ENCODE measurements around the gene PFDN4. TPM values are rescaled to one million over a fixed set of nuclear protein-coding genes. Genes with fewer than 3 reads are reported as not detected.

PFDN4 gene
- total RNA-seq, 3 donors from 2014 or later: 41.0 to 57.7 (median 52.1) TPM

- Histone ChIP-seq H3K4me1 (peaks cover 0 to 4% of the 10 kb centered on the region in 2 donors), H3K27ac (no peak overlapping the region), H3K4me3 (no peak overlapping the region), H3K9me3 (no peaks in the 10 kb centered on the region), H3K27me3 (no peaks in the 10 kb centered on the region), H3K36me3 (no peaks in the 10 kb centered on the region)
- DNase-seq (ENCODE audit: low spot score in 2 of 2): no peak
- intact Hi-C loops (cut with DNase I; ENCODE audit: low total_unique reads): no loop called here
- TF ChIP-seq POLR2A (IDR thresholded peaks at IDR 0.05): no peak
- TF ChIP-seq POLR2AphosphoS5 (IDR thresholded peaks at IDR 0.05): no peak
- no peak for TF ChIP-seq CTCF (IDR thresholded peaks at IDR 0.05)
These were observed 5.0 kb downstream of the PFDN4 start for GRCh38 chr20:54212871-54213270.

- H3K4me3 ChIP-seq: no peak overlapping the region
- DNase-seq (ENCODE audit: low spot score in 2 of 2): no peak
- intact Hi-C loops (cut with DNase I; ENCODE audit: low total_unique reads): no loop called here
- TF ChIP-seq POLR2AphosphoS5 (IDR thresholded peaks at IDR 0.05): no peak
- no peak for TF ChIP-seq POLR2A (IDR thresholded peaks at IDR 0.05)
- TF ChIP-seq CTCF (IDR thresholded peaks at IDR 0.05): no peak
- no peak overlapping the region for H3K27ac ChIP-seq
- no peaks in the 10 kb centered on the region for H3K36me3 ChIP-seq
- no peaks in the 10 kb centered on the region for H3K4me1 ChIP-seq
- no peaks in the 10 kb centered on the region for H3K27me3 ChIP-seq
- no peaks in the 10 kb centered on the region for H3K9me3 ChIP-seq
These were observed 6.7 kb downstream of the PFDN4 start for GRCh38 chr20:54214566-54214965.

GRCh38 chr20:54215157-54215789 is 7.4 kb downstream of the PFDN4 start:
- Histone ChIP-seq H3K4me3 (no peak overlapping the region), H3K9me3 (no peaks in the 10 kb centered on the region), H3K27me3 (no peaks in the 10 kb centered on the region), H3K4me1 (no peaks in the 10 kb centered on the region), H3K36me3 (no peaks in the 10 kb centered on the region), H3K27ac (no peak overlapping the region)
- DNase-seq (ENCODE audit: low spot score in 2 of 2): no peak
- intact Hi-C loops (cut with DNase I; ENCODE audit: low total_unique reads): no loop called here
- TF ChIP-seq POLR2A (IDR thresholded peaks at IDR 0.05) (no peak), CTCF (IDR thresholded peaks at IDR 0.05) (no peak), POLR2AphosphoS5 (IDR thresholded peaks at IDR 0.05) (no peak)

GRCh38 chr20:54217762-54218161 is 9.9 kb downstream of the PFDN4 start:
- H3K36me3 ChIP-seq: no peaks in the 10 kb centered on the region
- H3K4me1 ChIP-seq: no peaks in the 10 kb centered on the region
- H3K27ac ChIP-seq: no peak overlapping the region
- TF ChIP-seq POLR2A (IDR thresholded peaks at IDR 0.05): no peak
- TF ChIP-seq CTCF (IDR thresholded peaks at IDR 0.05): no peak
- no peak for TF ChIP-seq POLR2AphosphoS5 (IDR thresholded peaks at IDR 0.05)
- no peak for DNase-seq (ENCODE audit: low spot score in 2 of 2)
- H3K4me3 ChIP-seq: no peak overlapping the region
- no peaks in the 10 kb centered on the region for H3K9me3 ChIP-seq
- H3K27me3 ChIP-seq: no peaks in the 10 kb centered on the region
- intact Hi-C loops (cut with DNase I; ENCODE audit: low total_unique reads): no loop called here

- intact Hi-C loops (cut with DNase I; ENCODE audit: low total_unique reads): no loop called here
- no peak for TF ChIP-seq POLR2A (IDR thresholded peaks at IDR 0.05)
- no peak for TF ChIP-seq CTCF (IDR thresholded peaks at IDR 0.05)
- no peaks in the 10 kb centered on the region for H3K36me3 ChIP-seq
- no peak overlapping the region for H3K4me3 ChIP-seq
- H3K4me1 ChIP-seq: no peaks in the 10 kb centered on the region
- no peaks in the 10 kb centered on the region for H3K9me3 ChIP-seq
- no peak overlapping the region for H3K27ac ChIP-seq
- H3K27me3 ChIP-seq: no peaks in the 10 kb centered on the region
- DNase-seq (ENCODE audit: low spot score in 2 of 2): no peak
These were observed 10.6 kb downstream of the PFDN4 start for GRCh38 chr20:54218470-54218869.

Data from breast epithelium (tissue), 4 donors.